ENCODE measurements around the gene RHOD.

GRCh38 chr11:67111261-67111660, 54.6 kb downstream of the RHOD start:
- TF ChIP-seq CTCF (IDR thresholded peaks at IDR 0.05; ENCODE audit: insufficient read depth, low read length, poor library complexity, severe bottlenecking) (no peak), EZH2phosphoT487 (conservative IDR thresholded peaks at IDR 0.05; ENCODE audit: low read length) (no peak)

All from SU-DHL-6 (cell line).